T-helper 2 cell treated with Interferon-gamma antibody and Interleukin-4, amounts not matched to agents 5 μg/mL and 100 μg/mL, for 36 hours (primary cell): ENCODE results near the gene CYP19A1.

Experiments used
- DNase-seq: peaks from one replicate; pipeline ENCODE4 v3.0.0; 2021; ENCODE audit warnings: low spot score
- H3K27ac Mint-ChIP-seq: one replicate; pipeline ENCODE4 v1.8.0; 2021; ENCODE audit warnings: mild to moderate bottlenecking, mixed read lengths
- H3K27me3 Mint-ChIP-seq: one replicate; pipeline ENCODE4 v1.8.0; 2021; ENCODE audit warnings: low read depth, mixed read lengths
- H3K36me3 Mint-ChIP-seq: one replicate; pipeline ENCODE4 v1.8.0; 2021; ENCODE audit warnings: low read depth, mixed read lengths
- H3K4me1 Mint-ChIP-seq: one replicate; pipeline ENCODE4 v1.8.0; 2021; ENCODE audit warnings: low read depth, mixed read lengths
- H3K4me3 Mint-ChIP-seq: one replicate; pipeline ENCODE4 v1.8.0; 2022; ENCODE audit warnings: mild to moderate bottlenecking, moderate library complexity, mixed read lengths
- H3K9me3 Mint-ChIP-seq: one replicate; pipeline ENCODE4 v1.8.0; 2021; ENCODE audit warnings: mixed read lengths

Gene CYP19A1

GRCh38 chr15:51203797-51204196 lies 134.6 kb downstream of the CYP19A1 start:
- H3K4me1 Mint-ChIP-seq, result peaks cover 2% of the 10 kb centered on the region
- H3K27ac Mint-ChIP-seq, result no peak overlapping the region
- no peaks in the 10 kb centered on the region for H3K36me3 Mint-ChIP-seq
- no peak for DNase-seq
- no peaks in the 10 kb centered on the region for H3K9me3 Mint-ChIP-seq
- no peak overlapping the region for H3K4me3 Mint-ChIP-seq
- peaks cover under 1% of the 10 kb centered on the region for H3K27me3 Mint-ChIP-seq

- Mint-ChIP-seq H3K4me1 (peaks cover 2% of the 10 kb centered on the region), H3K27ac (no peak overlapping the region), H3K4me3 (no peak overlapping the region), H3K9me3 (no peaks in the 10 kb centered on the region), H3K27me3 (peaks cover 8% of the 10 kb centered on the region), H3K36me3 (no peaks in the 10 kb centered on the region)
- DNase-seq, result no peak
These were observed 135.6 kb downstream of the CYP19A1 start for GRCh38 chr15:51202783-51203182.

GRCh38 chr15:51201581-51201980 lies 136.8 kb downstream of the CYP19A1 start:
- Mint-ChIP-seq H3K27ac (no peak overlapping the region), H3K4me1 (peaks cover 2% of the 10 kb centered on the region), H3K4me3 (no peak overlapping the region), H3K27me3 (peaks cover 14% of the 10 kb centered on the region), H3K9me3 (no peaks in the 10 kb centered on the region), H3K36me3 (no peaks in the 10 kb centered on the region)
- no peak for DNase-seq

- Mint-ChIP-seq H3K4me1 (no peaks in the 10 kb centered on the region), H3K27me3 (peaks cover 18% of the 10 kb centered on the region), H3K9me3 (no peaks in the 10 kb centered on the region), H3K4me3 (no peak overlapping the region), H3K36me3 (no peaks in the 10 kb centered on the region), H3K27ac (no peak overlapping the region)
- DNase-seq, result no peak
These were observed 137.6 kb downstream of the CYP19A1 start for GRCh38 chr15:51200792-51201191.

GRCh38 chr15:51199541-51199940 lies 138.9 kb downstream of the CYP19A1 start:
- Mint-ChIP-seq H3K36me3 (no peaks in the 10 kb centered on the region), H3K9me3 (no peaks in the 10 kb centered on the region), H3K27me3 (peaks cover 21% of the 10 kb centered on the region), H3K27ac (no peak overlapping the region), H3K4me3 (no peak overlapping the region), H3K4me1 (no peaks in the 10 kb centered on the region)
- DNase-seq, result no peak

- H3K27me3 Mint-ChIP-seq, result peaks cover 26% of the 10 kb centered on the region
- no peak overlapping the region for H3K4me3 Mint-ChIP-seq
- no peaks in the 10 kb centered on the region for H3K4me1 Mint-ChIP-seq
- no peak overlapping the region for H3K27ac Mint-ChIP-seq
- no peak for DNase-seq
- H3K36me3 Mint-ChIP-seq, result no peaks in the 10 kb centered on the region
- no peaks in the 10 kb centered on the region for H3K9me3 Mint-ChIP-seq
These were observed 139.6 kb downstream of the CYP19A1 start for GRCh38 chr15:51198701-51199232.

- H3K9me3 Mint-ChIP-seq, result no peaks in the 10 kb centered on the region
- no peak overlapping the region for H3K27ac Mint-ChIP-seq
- DNase-seq, result no peak
- peaks cover 36% of the 10 kb centered on the region for H3K27me3 Mint-ChIP-seq
- no peak overlapping the region for H3K4me3 Mint-ChIP-seq
- H3K4me1 Mint-ChIP-seq, result no peaks in the 10 kb centered on the region
- H3K36me3 Mint-ChIP-seq, result no peaks in the 10 kb centered on the region
These were observed 142.9 kb downstream of the CYP19A1 start for GRCh38 chr15:51195459-51195858.

GRCh38 chr15:51193979-51194378 lies 144.4 kb downstream of the CYP19A1 start:
- Mint-ChIP-seq H3K36me3 (no peaks in the 10 kb centered on the region), H3K4me1 (no peaks in the 10 kb centered on the region), H3K27me3 (peaks cover 36% of the 10 kb centered on the region), H3K4me3 (no peak overlapping the region), H3K9me3 (no peaks in the 10 kb centered on the region), H3K27ac (no peak overlapping the region)
- no peak for DNase-seq

- Mint-ChIP-seq H3K36me3 (no peaks in the 10 kb centered on the region), H3K4me3 (no peak overlapping the region), H3K4me1 (no peaks in the 10 kb centered on the region), H3K27ac (no peak overlapping the region), H3K27me3 (peaks cover 33% of the 10 kb centered on the region), H3K9me3 (no peaks in the 10 kb centered on the region)
- no peak for DNase-seq
These were observed 144.9 kb downstream of the CYP19A1 start for GRCh38 chr15:51193526-51193925.

- H3K27ac Mint-ChIP-seq, result no peak overlapping the region
- H3K4me1 Mint-ChIP-seq, result no peaks in the 10 kb centered on the region
- peak; percentile 63 for DNase-seq
- peaks cover 29% of the 10 kb centered on the region for H3K27me3 Mint-ChIP-seq
- no peaks in the 10 kb centered on the region for H3K36me3 Mint-ChIP-seq
- H3K9me3 Mint-ChIP-seq, result no peaks in the 10 kb centered on the region
- no peak overlapping the region for H3K4me3 Mint-ChIP-seq
These were observed 145.7 kb downstream of the CYP19A1 start for GRCh38 chr15:51192521-51193280.

GRCh38 chr15:51191766-51192165 lies 146.6 kb downstream of the CYP19A1 start:
- H3K4me1 Mint-ChIP-seq, result no peaks in the 10 kb centered on the region
- no peak overlapping the region for H3K4me3 Mint-ChIP-seq
- peaks cover 24% of the 10 kb centered on the region for H3K27me3 Mint-ChIP-seq
- no peak for DNase-seq
- H3K36me3 Mint-ChIP-seq, result no peaks in the 10 kb centered on the region
- H3K9me3 Mint-ChIP-seq, result no peaks in the 10 kb centered on the region
- H3K27ac Mint-ChIP-seq, result no peak overlapping the region

GRCh38 chr15:51191072-51191670 lies 147.2 kb downstream of the CYP19A1 start:
- Mint-ChIP-seq H3K36me3 (no peaks in the 10 kb centered on the region), H3K4me1 (no peaks in the 10 kb centered on the region), H3K4me3 (no peak overlapping the region), H3K27ac (no peak overlapping the region), H3K27me3 (peaks cover 21% of the 10 kb centered on the region), H3K9me3 (no peaks in the 10 kb centered on the region)
- DNase-seq, result no peak

- peaks cover 18% of the 10 kb centered on the region for H3K27me3 Mint-ChIP-seq
- H3K4me1 Mint-ChIP-seq, result no peaks in the 10 kb centered on the region
These were observed 147.8 kb downstream of the CYP19A1 start for GRCh38 chr15:51190424-51191068.

GRCh38 chr15:51189669-51190385 lies 148.6 kb downstream of the CYP19A1 start:
- Mint-ChIP-seq H3K36me3 (no peaks in the 10 kb centered on the region), H3K27ac (no peak overlapping the region), H3K4me3 (no peak overlapping the region), H3K4me1 (no peaks in the 10 kb centered on the region), H3K27me3 (peaks cover 18% of the 10 kb centered on the region), H3K9me3 (no peaks in the 10 kb centered on the region)
- DNase-seq, result no peak

More at GRCh38 chr15:51190424-51191068, 147.8 kb downstream of the CYP19A1 start:
- no peak overlapping the region for H3K27ac Mint-ChIP-seq
- H3K9me3 Mint-ChIP-seq, result no peaks in the 10 kb centered on the region
- no peaks in the 10 kb centered on the region for H3K36me3 Mint-ChIP-seq
- H3K4me3 Mint-ChIP-seq, result no peak overlapping the region
- DNase-seq, result no peak
